ENCODE results near the gene MOGAT3.
A peak's percentile ranks its signal among the peaks of the same experiment; 100 is the strongest.

The MOGAT3 gene

GRCh38 chr7:101233907-101234547 is 33.2 kb upstream of the MOGAT3 start:
- no peak for DNase-seq (ENCODE audit: low spot score)

- DNase-seq (ENCODE audit: low spot score) = no peak
These were observed 31.5 kb upstream of the MOGAT3 start for GRCh38 chr7:101232141-101232850.

GRCh38 chr7:101231644-101232043 is 30.8 kb upstream of the MOGAT3 start:
- DNase-seq (ENCODE audit: low spot score) = no peak

GRCh38 chr7:101226721-101227120 is 25.9 kb upstream of the MOGAT3 start:
- DNase-seq (ENCODE audit: low spot score) = no peak

GRCh38 chr7:101225650-101226049 is 24.8 kb upstream of the MOGAT3 start:
- no peak for DNase-seq (ENCODE audit: low spot score)

GRCh38 chr7:101223528-101223927 is 22.7 kb upstream of the MOGAT3 start:
- no peak for DNase-seq (ENCODE audit: low spot score)

- DNase-seq (ENCODE audit: low spot score) = no peak
These were observed 21.5 kb upstream of the MOGAT3 start for GRCh38 chr7:101222275-101222830.

GRCh38 chr7:101220295-101220694 is 19.5 kb upstream of the MOGAT3 start:
- DNase-seq (ENCODE audit: low spot score) = no peak

- no peak for DNase-seq (ENCODE audit: low spot score)
These were observed 17.6 kb upstream of the MOGAT3 start for GRCh38 chr7:101218236-101219125.

GRCh38 chr7:101217388-101218235 is 16.8 kb upstream of the MOGAT3 start, which contains the start of the genes PLOD3 and ZNHIT1:
PLOD3 (minus strand) TSS chr7:101217581; CDS start chr7:101217274, 307 bp downstream.
ZNHIT1 (plus strand) TSS chr7:101218165; CDS start chr7:101218196, 31 bp downstream.
- peak; percentile 99 for DNase-seq (ENCODE audit: low spot score)

GRCh38 chr7:101216860-101217387 is 16.1 kb upstream of the MOGAT3 start:
- no peak for DNase-seq (ENCODE audit: low spot score)

- DNase-seq (ENCODE audit: low spot score) = peak; percentile 47
These were observed 15.4 kb upstream of the MOGAT3 start for GRCh38 chr7:101216001-101216859.

- DNase-seq (ENCODE audit: low spot score) = no peak
These were observed 11.2 kb upstream of the MOGAT3 start for GRCh38 chr7:101212014-101212413.

GRCh38 chr7:101211501-101211900 is 10.7 kb upstream of the MOGAT3 start:
- no peak for DNase-seq (ENCODE audit: low spot score)

- no peak for DNase-seq (ENCODE audit: low spot score)
These were observed 9.3 kb upstream of the MOGAT3 start for GRCh38 chr7:101210143-101210542.

- DNase-seq (ENCODE audit: low spot score) = no peak
These were observed 8.0 kb upstream of the MOGAT3 start for GRCh38 chr7:101208794-101209193.

GRCh38 chr7:101207459-101207858 is 6.6 kb upstream of the MOGAT3 start:
- DNase-seq (ENCODE audit: low spot score) = no peak

GRCh38 chr7:101206665-101207042 is 5.8 kb upstream of the MOGAT3 start:
- DNase-seq (ENCODE audit: low spot score) = no peak

GRCh38 chr7:101205901-101206664 is 5.2 kb upstream of the MOGAT3 start:
- DNase-seq (ENCODE audit: low spot score) = no peak

Data from AG20443 (cell line).